Brain microvascular endothelial cell (primary cell): Measurements from ENCODE around the gene ZFHX2.

Source experiments
- DNase-seq: peaks from one replicate; pipeline ENCODE4 v3.0.0-alpha.2; 2020
- H3K27ac ChIP-seq: fragments of 250-450 bp; sonication (Bioruptor Pico); 2 replicates; pipeline ENCODE4 v1.5.1; 2020; ENCODE audit warnings: mild to moderate bottlenecking, moderate library complexity
- H3K27me3 ChIP-seq: fragments of 250-450 bp; sonication (Bioruptor Pico); replicated peaks from 2 replicates; pipeline ENCODE4 v1.5.1; 2020; ENCODE audit warnings: mild to moderate bottlenecking
- H3K36me3 ChIP-seq: fragments of 250-450 bp; sonication (Bioruptor Pico); replicated peaks from 2 replicates; pipeline ENCODE4 v1.5.1; 2020; ENCODE audit warnings: mild to moderate bottlenecking
- H3K4me3 ChIP-seq: 2 replicates; pipeline ENCODE4 v1.5.1; 2011; ENCODE audit warnings: low read depth, mild to moderate bottlenecking, control low read depth, low read length, moderate library complexity
- in situ Hi-C: cut with HindIII; loops from 2 replicates; pipeline ENCODE4 v1.10.0; 2017; ENCODE audit warnings: low sequenced_read_pairs, low pct_ligation_motif_present
- TF ChIP-seq, protein P1 (sequence below): IDR thresholded peaks from 2 replicates; pipeline ENCODE4 v1.5.1; 2011; ENCODE audit warnings: low read depth, mild to moderate bottlenecking, moderate library complexity, low read length, control low read depth, inconsistent platforms; ENCODE audit errors: missing control alignments

The ZFHX2 gene

DNA sequence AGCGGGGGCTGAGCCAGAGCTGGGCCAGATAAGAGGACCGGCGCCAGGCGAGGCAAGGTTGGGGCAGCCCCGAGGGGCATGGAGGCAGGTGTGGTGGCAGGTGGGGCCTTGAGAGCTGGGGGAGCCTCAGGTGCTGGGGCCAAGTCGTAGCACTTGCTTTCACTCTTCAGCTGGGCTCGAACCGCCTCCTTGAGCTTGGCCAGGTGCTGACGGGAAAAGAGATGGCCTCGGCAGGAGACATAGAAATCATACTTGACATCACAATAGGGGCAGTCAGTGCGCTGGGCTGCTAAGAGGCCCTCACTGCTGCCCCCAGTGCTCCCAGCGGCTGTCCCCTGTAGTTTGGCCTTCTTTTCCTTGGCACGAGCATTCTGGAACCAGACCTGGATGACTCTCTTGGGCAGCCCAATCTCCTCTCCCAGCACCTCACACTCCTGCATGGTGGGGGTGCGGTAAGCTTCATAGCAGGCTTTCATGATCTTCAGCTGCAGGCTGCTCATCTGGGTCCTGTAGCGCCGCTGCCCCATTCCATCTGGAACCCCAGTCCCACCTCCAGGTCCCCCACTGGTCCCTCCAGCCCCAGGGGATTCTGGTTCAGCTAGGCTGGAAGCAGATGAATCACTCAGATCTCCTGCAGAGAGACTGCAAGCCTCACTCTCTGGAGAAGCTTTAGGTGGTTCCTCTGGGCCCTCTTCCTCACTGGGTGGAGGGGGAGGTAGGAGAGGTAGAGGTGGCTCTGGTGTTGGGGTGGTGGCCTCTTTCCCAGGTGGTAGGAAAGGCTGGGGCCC is 28.1 kb downstream of the ZFHX2 start:
- no peak for DNase-seq
- TF ChIP-seq, protein P1, sequence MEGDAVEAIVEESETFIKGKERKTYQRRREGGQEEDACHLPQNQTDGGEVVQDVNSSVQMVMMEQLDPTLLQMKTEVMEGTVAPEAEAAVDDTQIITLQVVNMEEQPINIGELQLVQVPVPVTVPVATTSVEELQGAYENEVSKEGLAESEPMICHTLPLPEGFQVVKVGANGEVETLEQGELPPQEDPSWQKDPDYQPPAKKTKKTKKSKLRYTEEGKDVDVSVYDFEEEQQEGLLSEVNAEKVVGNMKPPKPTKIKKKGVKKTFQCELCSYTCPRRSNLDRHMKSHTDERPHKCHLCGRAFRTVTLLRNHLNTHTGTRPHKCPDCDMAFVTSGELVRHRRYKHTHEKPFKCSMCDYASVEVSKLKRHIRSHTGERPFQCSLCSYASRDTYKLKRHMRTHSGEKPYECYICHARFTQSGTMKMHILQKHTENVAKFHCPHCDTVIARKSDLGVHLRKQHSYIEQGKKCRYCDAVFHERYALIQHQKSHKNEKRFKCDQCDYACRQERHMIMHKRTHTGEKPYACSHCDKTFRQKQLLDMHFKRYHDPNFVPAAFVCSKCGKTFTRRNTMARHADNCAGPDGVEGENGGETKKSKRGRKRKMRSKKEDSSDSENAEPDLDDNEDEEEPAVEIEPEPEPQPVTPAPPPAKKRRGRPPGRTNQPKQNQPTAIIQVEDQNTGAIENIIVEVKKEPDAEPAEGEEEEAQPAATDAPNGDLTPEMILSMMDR: no peak
- H3K36me3 ChIP-seq: no peaks in the 10 kb centered on the region
- no peaks in the 10 kb centered on the region for H3K27me3 ChIP-seq
- H3K4me3 ChIP-seq: no peak overlapping the region
- in situ Hi-C loops: no loop called here
- H3K27ac ChIP-seq: no peak overlapping the region

DNA sequence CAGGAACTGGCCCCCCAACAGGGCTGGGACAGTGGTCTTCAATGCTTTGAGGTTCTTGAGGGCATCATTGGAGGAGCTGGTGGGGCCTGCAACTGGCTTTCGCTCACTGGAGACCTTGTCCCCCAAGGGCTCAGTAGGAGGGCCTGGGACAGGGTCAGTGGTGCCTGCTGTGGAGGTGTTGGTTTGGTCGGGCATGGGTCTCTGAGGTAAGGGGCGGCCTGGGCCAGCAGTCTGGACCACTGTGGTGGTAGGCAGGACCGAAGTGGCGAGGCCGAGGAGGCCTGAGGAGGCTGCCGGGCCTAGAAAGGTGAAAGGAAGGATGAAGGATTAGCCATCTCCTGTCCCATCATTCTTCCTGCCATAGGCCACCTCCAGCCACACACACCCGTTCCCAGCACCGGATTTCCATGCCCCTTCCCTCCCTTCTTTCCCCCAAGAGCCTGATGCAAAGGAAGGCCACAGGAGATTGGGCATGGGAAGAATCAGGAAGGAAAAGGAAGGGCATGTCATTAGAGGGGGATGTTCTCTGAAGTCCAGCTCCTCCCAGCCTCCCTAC is 28.8 kb downstream of the ZFHX2 start:
- no peak overlapping the region for H3K27ac ChIP-seq
- in situ Hi-C loops: no loop called here
- TF ChIP-seq, protein P1: no peak
- H3K36me3 ChIP-seq: no peaks in the 10 kb centered on the region
- DNase-seq: no peak
- no peak overlapping the region for H3K4me3 ChIP-seq
- no peaks in the 10 kb centered on the region for H3K27me3 ChIP-seq

DNA sequence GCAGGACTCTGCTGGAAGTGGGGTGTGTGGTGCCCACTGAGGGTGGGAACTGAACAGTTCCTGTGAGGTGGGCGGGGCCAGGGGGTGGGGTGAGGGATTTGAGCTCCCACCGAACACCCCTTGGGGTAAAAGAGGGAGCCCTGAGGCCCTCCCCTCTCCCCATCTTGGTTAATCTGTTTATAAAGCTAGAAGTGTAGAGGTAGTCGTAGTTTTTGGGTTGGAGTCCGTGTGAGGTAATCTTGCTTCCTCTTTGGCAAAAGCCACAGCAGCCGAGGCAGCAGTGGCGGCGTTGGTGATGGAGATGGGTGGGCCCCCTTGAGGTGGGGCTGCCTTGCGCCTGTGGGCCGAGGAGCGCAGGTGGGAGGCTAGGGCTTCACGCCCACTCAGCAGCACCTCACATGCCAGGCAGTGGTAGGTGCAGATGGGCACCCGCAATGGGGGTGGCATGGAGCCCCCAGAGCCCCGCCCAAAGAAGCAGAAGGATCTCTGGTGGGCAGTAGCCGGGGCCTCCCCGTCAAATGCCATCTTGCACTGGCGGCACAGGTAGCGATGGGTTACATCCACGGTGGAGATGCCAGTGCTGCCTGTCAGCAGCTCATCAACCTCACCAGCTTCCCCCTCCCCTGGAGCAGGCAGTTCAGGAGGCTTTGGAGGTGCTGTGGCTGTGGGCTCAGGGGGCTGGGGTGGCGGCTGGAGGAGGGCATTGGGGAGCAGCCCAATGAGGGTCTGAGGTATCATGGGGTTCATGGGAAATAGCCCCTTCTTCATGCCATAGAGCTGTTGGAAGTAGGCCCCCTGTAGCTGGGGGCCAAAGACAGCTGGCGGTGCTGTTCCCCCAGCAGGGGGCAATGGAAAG is 29.6 kb downstream of the ZFHX2 start:
- H3K27me3 ChIP-seq: no peaks in the 10 kb centered on the region
- H3K36me3 ChIP-seq: no peaks in the 10 kb centered on the region
- no peak overlapping the region for H3K4me3 ChIP-seq
- TF ChIP-seq, protein P1: no peak
- in situ Hi-C loops: no loop called here
- no peak overlapping the region for H3K27ac ChIP-seq
- no peak for DNase-seq

DNA sequence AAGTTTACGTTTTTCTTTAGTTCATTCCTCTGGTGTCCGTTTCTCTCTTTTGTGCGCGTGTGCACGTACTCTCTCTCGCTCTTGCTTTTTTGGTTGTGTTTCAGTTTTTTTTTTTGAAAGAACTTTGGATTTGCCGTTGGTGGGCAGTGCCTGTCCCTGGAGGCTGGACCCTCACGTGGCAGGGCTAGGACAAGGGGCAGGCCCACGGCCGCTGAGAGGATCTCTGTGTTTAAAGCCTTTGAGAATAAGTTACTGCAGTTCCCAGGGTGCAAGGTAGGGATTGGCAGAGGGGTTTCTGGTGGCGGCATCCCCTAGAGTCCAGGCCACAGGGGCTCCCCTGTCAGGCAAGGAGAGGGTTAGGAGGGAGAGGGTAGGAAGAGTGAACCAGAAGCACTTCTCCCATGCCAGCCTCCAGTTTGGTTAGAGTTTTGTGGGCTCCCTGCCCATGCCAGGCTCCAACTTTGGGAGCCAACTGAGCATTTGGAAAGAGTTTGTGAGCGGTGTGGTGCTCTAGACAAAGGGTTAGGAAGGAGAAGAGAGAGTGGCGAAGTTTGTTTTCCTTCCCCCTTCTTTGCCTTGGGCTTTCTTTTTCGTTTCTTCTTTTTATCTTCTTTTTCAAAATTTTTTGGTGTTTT is 30.5 kb downstream of the ZFHX2 start:
- H3K4me3 ChIP-seq: no peak overlapping the region
- in situ Hi-C loops: no loop called here
- no peaks in the 10 kb centered on the region for H3K36me3 ChIP-seq
- H3K27me3 ChIP-seq: no peaks in the 10 kb centered on the region
- TF ChIP-seq, protein P1: no peak
- DNase-seq: no peak
- no peak overlapping the region for H3K27ac ChIP-seq

DNA sequence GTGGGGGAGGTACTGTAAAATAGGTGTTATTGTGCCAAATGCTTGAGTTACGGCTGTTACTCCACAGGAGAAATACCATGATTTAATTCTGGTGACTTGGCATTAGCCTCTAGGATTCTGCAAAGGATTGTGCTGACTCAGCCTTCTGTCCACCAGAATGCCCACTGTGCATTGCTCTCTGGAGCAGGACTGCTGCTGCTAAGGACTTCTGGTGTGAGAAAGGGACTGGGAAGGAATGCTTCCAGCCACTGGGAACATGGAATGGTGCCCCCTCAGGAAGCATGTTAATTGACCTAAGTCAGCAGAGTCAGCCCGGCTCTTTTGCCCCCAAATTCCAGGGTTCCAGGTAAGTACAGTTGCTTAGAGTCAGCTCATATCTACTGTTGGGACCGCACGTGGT is 32.9 kb downstream of the ZFHX2 start:
- in situ Hi-C loops: no loop called here
- Histone ChIP-seq H3K27ac (no peak overlapping the region), H3K4me3 (no peak overlapping the region)

More for the DNA sequence above, 32.9 kb downstream of the ZFHX2 start:
- Histone ChIP-seq H3K27me3 (no peaks in the 10 kb centered on the region), H3K36me3 (no peaks in the 10 kb centered on the region)
- DNase-seq: no peak
- TF ChIP-seq, protein P1: no peak
